Activated naive CD4-positive, alpha-beta T cell (primary cell): ENCODE data around the gene ATP1A1.
A peak's percentile ranks its signal among the peaks of the same experiment; 100 is the strongest.

ENCODE experiments used
- DNase-seq, 4 experiments: peaks; one replicate each; lab custom pipeline; 2025; lab: John Stamatoyannopoulos, UW

ATP1A1 gene

GRCh38 chr1:116415200-116415698 is 42.2 kb downstream of the ATP1A1 start:
- no peak for DNase-seq

DNA sequence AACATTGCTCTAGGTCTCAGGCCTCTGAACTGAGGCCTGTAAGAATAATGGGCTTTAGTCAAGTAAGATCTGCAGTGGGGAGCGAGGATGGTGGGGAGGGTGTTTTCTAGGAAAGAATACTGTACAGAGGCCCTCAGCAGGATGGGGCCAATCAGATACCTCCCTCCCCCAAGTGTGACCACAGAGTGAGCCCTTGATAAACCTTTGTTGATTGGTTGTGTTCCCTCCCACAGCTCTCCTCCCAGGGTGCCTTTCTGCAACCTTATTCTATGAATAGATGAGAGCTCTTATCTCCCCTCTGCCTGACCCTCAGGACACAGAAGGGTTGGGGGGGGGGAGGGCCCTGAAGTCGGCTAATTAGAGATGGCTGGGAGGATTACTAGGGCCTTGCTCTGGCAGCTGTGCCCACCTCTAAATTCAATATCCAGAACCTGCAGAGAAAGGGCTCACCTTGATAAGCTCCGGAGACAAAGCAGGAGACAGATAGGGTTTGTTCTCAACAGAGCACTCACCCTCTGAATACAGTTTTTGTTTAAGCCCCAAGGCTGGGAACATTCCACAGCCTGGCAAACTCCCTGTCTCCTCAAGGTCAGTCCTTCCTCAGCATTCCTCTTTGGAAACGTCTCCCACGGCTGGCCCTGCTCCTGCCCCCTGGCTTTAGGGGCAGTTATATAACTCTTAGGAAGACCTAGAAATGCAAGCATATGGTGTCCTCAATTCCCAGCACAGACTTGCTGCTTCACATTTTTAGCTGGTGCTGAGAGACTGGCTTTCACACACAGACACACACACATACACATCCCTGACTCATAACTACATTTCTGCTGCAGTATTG is 42.9 kb downstream of the ATP1A1 start:
- DNase-seq: no peak

DNA sequence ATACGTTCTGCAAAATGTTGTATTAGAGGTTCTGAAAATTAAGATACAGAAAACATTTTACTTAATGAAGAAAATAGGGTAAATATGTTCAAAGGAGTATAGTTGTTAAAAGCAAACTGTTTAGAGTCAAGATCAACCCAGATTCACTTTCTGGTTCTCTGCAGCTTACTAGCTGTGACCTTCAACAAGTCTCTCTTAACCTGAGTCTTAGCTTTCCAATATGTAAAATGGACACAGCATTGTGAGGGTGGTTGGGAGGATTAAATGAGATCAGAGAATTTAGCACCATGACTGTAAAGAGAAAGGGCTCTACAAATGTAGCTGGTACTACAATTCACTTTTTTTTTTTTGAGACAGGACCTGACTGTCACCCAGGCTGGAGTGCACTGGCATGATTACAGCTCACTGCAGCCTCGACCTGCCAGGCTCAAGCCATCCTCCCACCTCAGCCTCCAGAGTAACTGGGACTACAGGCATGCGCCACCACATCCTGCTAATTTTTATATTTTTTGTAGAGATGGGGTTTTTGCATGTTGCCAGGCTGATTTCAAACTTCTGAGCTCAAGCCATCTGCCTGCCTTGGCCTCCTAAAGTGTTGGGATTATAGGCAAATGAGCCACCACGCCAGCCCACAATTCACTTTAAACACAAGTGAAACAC is 43.9 kb downstream of the ATP1A1 start:
- no peak for DNase-seq

GRCh38 chr1:116417678-116418077 is 44.6 kb downstream of the ATP1A1 start:
- no peak for DNase-seq

DNA sequence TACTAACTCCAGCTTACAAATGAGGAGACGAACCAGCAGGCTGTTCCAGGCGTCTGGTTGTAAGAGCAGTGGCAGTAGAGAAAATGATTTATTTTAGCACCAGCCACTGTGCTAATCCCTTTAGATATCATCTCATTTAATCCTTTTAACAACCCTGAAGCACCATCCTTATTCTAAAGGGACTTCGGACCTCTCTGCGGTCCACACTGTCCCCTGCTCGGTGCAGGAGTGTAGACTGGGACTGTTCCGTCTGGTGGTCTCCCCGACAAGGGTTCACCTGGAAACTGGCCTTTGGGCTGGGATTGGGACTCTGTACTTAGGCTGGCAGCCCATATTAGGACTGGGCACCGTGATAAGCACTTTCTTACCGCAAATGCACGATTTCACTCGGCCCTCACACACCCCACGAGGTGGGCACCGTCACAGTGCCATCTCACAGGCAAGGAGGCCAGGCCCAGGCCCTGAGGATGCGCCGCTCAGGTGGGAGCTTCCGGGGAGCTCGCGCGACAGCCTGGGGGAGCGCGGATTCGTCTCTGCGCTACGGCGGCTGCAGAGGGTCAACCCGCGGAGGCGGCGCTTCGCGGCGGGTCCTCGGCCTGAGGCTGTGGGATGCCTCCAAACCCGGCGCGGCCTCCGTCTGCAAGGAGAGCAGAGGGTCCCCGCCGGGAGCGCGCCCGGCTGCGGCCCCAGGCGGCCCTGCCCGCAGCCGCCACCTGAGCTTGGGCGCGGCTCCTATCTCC is 45.2 kb downstream of the ATP1A1 start:
- DNase-seq: peak; percentile 50 to 85 (median 74)

DNA sequence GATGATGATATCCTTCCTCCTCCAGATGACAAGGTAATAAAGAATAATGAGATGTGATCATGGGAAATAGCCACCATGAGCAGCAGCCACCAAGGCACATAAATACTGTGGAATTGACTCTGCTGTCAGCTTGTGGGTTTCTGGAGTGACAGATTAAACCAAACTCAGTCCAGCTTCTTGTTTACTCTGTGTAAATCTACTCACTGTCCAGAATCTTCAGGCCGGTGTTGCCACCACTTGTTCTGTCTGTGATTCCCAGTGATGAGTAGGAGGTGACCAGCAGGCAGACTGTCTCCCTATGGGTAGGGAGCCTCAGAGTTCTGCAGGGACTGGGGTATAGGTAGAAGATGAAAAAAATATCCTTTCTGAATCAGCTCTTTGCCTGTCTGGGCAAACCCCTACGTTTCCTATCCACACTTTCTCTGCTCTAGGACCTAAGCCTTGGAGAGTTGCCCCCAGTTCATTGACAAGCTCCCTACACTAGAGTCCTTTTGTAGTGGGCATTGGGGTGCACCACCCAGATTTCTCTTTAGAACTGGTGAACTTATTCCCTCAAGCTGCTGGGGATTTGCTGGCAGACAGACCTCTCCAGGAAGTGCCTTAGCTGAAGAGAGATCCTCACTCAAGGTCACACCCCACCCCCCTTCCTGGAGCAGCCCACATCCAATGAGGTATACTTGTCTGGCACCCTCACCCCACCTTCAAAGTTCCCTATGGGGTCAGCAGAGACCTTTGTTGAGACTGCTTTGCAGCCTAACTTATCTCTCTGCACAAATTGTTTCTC is 47.6 kb downstream of the ATP1A1 start:
- no peak for DNase-seq

DNA sequence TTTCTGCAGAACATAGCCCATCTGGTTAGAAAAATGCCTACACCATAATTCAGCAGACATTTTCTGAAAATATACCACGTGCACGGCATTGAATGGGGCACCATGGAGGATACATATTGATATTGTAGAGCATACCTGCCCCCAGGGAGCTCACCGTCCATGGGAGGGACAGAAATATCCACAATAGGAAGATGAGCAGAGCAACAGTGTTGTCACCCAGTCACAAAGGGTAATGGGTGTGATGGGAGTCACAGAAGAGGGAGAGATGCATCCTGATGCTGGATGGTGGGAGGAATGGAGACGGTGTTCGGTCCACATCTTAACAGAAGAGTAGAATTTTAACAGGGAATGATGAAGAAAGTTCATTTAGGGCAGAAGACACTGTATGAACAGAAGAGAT is 51.4 kb downstream of the ATP1A1 start:
- DNase-seq: no peak

GRCh38 chr1:116424863-116425262 is 51.8 kb downstream of the ATP1A1 start:
- DNase-seq: no peak

- no peak for DNase-seq
These were observed 52.9 kb downstream of the ATP1A1 start for GRCh38 chr1:116425987-116426386.

DNA sequence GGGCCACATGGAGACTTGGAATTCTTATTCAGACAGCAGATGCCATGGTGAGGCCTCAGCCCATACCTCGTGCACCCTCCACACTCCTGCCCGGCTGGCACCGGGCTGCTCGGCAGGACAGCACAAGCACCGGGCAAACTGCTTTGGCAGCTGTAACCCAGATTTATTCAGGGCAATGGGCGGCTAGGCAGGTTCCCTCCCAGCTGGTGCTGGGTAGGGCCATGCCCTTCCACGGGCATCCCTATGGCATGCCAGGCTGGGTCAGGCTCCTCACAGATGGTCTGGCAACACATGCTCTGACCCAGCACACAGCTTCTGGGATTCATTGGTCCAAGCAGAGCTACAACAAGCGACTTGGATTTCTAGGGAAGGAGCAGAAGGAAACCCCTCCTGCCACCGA is 53.4 kb downstream of the ATP1A1 start:
- DNase-seq: no peak

GRCh38 chr1:116428576-116428975 is 55.5 kb downstream of the ATP1A1 start:
- no peak for DNase-seq

GRCh38 chr1:116429821-116430374 is 56.9 kb downstream of the ATP1A1 start:
- no peak for DNase-seq

GRCh38 chr1:116431870-116432500 is 58.9 kb downstream of the ATP1A1 start:
- no peak for DNase-seq

DNA sequence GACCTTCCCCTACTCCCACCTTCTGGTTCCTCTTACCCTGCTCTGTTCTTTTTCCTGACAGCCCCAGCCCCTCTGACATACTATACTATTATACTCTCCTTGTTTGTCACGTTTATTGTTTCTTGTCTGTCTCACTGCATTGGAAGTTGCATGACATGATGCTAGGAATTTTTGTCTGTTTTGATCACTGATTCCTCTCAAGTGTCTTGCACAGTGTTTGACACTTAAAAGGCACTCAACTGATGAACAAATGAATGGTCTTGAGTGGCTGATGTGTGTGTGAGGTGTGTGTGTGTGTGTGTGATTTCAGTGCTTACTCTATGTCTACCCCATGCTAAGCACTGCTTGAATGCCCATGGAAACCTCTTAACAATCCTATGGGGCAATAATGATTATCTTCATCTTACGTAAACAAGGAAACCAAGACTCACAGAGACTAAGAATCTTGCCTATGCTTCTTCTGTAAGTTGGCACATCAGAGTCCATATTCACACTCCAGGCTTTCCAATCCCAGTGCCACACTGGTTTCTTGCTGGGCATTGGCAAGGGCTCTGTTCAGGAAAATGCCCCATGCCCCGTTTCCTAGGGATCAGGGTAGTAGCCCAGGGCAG is 59.7 kb downstream of the ATP1A1 start:
- no peak for DNase-seq

GRCh38 chr1:116433275-116434257 is 60.5 kb downstream of the ATP1A1 start:
- DNase-seq: no peak

DNA sequence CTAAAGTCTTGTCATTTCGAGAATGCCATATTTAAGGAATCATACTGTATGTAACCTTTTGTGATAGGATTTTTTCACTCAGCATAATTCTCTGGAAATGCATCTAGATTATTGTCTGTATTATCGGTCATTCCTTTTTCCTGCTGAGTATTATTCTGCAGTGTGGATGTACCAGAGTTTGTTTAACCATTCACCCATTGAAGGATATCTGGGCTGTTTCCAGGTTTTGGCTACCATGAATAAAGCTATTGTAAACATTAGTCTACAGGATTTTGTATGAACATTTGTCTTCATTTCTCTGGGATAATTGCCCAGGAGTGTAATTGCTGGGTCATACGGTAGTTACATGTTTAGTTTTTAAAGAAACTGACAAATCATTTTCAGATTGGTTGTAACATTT is 61.8 kb downstream of the ATP1A1 start:
- DNase-seq: no peak

GRCh38 chr1:116435806-116436610 is 63.0 kb downstream of the ATP1A1 start:
- DNase-seq: no peak

DNA sequence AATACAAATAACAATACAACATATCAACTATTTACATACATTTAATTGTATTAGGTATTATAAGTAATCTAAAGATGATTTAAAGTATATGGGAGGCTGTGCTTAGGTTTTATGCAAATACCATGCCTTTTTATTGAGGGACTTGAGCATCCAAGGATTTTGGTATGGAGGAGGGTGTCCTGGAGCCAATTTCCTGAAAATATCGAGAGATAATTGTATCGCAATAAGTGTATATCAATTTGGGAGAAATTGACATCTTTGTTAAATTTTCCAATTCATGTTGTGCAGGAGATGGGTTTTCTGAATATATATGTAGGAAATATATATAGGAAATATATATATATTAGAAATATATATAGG is 63.5 kb downstream of the ATP1A1 start:
- DNase-seq: no peak

GRCh38 chr1:116439701-116440100 is 66.7 kb downstream of the ATP1A1 start:
- no peak for DNase-seq
